Measurements from ENCODE around the gene BCL7A. TPM values are rescaled to one million over a fixed set of nuclear protein-coding genes. Genes with fewer than 3 reads are reported as not detected.
"Not testable (repeated sequence)": the region's sequence is repeated elsewhere in the genome, so short reads cannot be mapped to it uniquely, and the experiment has no call there.

The BCL7A gene
- total RNA-seq, 1 experiment from 2014 or later: 3.9 TPM

DNA sequence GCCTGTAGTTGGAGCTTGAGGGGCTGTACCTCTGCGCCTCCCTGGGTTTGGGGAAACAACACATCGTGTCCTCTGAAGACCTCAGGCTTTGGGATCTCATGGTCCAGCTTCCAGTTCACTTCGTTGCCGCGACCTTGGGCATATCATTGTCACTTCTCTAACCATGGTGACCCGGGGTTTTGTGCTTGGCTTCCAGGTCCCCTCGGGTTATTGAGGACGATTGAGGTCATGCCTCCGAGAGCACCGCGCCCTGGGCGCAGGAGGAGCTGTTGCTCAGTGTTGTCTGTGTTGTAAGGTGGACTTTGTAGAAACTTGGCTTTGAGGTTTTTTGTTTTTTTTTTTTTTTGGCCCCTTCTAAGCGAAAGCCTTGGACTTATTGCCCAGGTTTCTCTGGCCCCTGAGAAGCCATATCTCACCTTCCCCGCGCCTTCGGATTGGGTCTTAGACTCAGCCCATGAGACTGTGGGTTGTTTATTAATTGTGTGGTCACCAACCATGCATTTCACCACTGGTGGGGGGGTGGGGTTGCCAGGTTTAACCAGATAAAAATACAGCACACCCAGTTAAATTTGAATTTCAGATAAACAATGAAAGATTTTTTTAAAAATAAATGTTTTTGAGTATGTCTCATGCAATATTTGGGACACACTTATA is 2.6 kb downstream of the BCL7A start:
- no peak for DNase-seq (ENCODE audit: low read depth)

DNA sequence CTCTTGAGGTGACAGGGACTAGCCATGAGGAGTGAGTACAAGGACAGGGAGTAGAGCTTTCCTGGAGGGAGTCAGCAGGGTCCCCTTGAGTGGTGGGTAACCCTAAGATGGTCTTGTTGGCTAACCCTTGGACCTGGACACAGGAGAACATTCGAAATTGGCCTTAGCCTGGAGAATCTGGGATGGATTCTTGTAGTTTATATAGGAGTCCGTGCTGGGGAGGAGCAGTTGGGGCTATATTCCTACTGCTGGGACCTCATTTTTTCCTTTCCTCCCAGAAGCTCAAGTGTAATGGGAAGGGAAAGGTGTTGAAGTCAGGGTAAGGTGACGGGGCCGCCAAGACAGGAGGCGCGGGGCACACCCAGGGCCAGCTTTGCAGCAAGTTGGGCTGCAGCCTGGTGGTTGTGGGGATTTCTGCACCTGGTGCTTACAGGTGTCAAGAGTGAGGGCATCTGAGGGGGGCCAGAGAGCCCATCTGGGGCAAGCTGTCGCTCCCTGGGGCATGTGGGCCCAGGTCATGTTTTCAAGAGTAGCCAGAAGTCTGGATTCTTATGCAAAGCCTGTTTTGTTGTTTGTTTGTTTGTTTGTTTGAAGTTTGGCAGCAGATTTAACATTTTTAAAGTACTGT is 5.1 kb downstream of the BCL7A start:
- no peak for DNase-seq (ENCODE audit: low read depth)

DNA sequence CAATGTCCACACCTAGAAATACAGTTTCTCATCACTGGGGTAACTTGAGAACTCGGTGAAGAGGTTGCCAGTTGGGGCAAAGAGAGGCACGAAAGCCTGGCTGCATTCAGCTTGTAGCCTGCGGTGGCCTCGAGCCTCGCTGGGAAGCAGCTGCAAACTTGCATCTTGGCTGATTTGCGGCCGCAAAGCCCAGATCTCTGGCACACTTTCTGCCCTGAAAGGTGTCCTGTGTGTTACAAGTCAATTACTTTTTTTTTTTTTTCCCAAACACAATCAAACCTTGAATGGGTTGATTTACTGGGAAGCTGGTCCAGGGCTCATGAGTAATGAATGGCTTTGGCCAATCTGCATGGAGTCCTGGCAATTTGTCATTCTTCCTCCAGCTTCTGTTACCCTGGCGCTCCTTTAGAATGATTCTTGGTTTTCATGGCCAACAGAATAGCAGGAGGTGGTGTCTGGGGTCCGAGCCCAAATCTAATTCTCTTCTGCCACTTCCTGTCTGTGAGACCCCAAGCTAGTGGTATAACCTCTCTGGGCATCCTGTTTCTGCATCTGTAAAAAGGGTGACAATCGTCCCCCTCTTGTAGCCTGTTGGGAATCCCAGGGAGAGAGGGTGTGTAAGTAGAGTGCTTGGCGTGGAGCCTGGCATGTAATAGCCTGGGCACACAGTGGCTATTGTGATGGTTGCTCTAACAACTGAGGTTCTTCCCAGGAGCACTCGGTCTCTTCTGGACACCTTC is 6.7 kb downstream of the BCL7A start:
- DNase-seq (ENCODE audit: low read depth): peak; percentile 69

DNA sequence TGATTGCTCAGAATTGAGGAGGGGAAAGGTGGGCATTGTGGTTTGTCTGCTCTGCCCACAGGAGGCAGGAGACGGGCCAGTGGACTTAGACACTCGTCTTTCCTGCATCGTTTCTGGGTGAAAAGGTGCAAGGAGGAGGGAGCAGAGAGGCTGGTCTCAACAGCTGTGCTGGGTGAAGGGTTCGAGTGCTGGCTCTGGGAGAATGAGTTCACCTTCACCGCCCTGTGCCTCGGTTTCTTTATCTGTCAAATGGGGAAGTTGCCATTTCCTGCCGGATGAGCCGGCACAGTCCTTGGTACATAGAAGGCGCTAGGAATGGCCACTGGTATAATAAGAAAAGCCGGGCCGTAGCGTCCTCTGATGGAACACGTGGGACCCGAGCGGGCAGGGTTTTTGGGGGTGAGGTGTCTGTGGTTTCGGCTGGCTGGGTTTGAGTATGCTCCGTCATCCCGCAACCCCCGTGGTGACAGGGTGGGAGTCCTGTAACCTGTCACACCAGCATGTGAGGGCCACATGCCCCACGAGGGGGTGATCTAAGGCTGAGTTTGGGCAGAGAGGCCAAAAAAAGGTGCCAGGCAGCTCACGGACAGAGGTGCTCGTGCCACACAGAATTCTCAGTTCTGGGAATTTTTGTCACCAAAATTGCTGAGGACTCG is 7.3 kb downstream of the BCL7A start:
- DNase-seq (ENCODE audit: low read depth): no peak

DNA sequence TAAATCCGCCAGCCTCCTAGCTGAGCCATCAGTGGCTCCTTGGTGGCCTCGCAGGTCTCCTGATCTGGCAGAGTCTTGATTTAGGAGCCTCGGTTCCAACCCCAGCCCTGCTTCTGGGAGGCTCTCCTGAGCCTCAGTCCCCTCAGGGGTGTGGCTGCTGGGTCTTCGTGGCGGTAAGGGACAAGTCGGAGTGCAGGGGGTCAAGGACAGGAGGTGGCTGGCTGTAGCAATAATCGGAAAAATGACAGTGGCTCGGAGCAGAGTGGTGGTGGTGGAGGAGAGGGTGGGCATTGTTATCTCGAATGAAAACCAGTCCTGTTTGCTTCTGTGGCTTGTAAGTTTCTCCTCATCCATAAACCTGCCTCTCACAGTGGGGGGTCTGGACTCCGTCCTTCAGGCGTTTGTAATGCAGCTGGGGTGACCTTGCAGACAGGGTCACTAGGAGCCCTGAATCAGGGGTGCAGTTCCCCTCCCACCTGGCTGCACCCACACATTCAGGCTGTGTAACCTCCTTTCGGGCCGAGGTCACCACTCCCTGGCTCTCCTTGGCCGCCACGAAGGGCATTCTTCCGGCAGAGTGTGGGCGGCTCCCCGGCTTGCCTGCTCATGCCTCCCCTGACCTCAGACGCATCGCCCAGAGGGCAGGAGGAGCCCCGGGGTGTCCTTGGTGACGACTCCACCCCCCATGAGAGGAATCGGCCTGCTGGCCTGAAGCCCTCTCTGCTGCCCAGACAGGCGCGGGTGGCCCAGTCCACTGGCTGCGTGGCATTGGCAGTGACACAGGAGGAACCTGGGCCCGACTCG is 8.1 kb downstream of the BCL7A start:
- peak; percentile 25 for DNase-seq (ENCODE audit: low read depth)

DNA sequence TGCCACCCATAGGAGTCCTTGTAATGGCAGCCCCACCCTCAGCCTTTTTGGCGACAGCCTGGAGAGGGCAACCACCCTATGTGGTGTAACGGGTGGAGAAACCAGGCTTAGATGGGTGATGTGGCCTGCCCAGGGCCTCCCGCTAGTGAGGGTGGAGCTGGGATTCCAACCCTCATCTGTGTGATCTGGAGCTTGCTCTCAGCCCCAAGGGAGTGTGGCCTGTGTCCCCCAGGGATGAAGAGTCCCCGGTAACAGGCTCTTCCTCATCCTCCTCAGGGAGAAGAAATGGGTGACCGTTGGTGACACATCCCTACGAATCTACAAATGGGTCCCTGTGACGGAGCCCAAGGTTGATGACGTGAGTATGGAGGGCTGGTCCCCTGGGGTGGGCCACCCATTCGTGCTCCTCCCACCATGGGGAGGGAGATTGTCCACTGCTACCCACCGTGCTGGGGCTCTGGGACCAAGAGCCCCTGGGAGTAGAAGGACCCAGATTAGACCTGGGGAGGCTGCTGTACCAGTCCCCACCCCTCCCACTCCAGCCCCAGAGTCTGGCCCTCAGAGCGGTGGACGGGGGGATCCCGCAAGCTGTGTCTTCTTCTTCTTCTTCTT is 8.8 kb downstream of the BCL7A start:
- no peak for DNase-seq (ENCODE audit: low read depth)

DNA sequence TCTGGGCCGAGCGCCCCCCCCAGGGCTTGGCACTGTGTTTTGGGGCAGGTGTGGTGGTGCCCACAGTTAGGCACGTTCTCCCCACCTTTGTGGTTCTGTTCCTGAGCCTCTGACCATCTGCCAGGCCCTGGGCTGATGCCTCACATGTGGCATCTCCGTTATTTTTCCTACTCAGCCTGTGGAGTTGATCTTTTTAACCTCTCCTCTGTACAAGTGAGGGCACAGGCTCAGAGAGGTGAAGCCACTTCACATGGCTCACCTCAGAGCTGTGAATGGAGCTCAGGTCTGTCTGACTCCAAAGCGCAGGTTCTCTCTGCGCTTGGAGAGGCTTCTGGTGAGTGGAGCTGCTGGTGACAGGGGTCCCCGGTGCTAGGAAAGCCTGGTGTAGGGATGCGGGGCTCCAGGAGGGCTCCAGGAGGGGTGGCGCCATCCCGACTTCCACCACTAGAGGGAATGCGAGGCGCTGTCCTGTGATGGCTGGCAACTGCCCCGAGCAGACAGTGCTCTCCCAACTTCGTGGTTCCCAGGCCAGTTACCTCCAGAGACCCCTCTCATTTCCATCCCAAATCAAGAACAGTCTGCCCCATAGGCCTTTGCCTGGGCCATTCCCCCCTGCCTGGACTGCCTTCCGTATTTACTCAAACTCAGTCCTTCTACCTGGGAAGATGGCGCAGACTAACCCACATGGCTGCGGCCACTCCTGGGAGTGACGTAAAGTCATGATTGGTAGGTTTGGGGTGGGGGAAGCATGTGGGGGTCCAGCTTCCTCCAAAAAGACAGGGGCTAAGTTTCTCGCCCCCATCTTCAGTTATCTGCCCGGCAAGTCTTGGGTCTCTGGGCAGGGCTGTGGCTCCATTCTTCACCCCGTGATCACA is 9.9 kb downstream of the BCL7A start:
- peak; percentile 14 for DNase-seq (ENCODE audit: low read depth)

DNA sequence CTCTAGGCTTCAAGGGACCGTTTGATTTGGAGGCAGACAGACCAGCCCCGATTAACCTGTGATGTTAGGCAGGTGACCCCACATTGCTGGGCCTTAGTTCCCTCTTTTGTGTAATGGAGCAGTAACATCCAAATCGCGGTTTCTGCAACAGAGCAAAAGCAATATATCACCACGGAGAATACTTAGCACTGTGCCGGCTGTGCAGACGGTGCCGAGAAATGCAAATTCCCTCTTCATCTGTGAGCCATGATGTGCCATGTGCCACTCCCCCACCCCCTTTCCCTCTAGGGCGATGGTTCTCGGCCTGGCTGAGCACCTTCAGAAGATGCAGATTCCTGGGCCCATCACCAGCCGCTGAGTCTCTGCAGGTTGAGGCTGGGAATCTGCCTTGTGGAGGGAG is 10.9 kb downstream of the BCL7A start:
- DNase-seq (ENCODE audit: low read depth): no peak

DNA sequence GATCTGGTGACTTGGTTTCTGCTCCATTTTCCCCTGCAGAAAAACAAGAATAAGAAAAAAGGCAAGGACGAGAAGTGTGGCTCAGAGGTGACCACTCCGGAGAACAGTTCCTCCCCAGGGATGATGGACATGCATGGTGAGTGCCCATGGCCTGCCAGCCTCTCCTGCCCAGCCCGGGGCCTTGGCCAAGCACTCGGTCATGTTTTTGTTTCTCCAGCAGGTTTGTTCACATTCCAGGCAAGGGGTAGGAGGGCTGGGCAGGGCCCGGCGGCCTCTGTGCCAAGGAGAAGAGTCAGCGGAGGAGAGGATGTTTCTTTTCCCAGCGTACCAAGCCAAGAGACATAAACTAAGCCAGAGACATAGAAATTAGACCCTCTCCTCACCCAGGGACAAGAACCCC is 13.6 kb downstream of the BCL7A start:
- no peak for DNase-seq (ENCODE audit: low read depth)

DNA sequence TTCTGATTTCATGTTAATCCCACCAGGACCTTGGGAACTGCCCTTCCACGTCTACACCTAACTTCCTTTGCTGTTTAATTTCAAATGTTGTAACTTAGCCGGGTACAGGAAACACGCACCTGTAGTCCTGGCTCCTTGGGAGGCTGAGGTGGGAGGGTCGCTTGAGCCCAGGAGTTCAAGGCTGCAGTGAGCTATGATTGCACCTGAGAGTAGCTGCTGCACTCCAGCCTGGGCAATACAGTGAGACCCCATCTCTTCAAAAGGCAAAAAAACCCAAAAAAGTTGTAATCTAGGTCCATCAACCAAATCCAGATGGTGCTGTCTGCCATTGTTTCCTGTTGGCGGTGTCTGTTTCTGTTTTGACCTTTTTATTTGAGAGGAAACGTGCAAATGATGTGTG is 14.5 kb downstream of the BCL7A start:
- no peak for DNase-seq (ENCODE audit: low read depth)

DNA sequence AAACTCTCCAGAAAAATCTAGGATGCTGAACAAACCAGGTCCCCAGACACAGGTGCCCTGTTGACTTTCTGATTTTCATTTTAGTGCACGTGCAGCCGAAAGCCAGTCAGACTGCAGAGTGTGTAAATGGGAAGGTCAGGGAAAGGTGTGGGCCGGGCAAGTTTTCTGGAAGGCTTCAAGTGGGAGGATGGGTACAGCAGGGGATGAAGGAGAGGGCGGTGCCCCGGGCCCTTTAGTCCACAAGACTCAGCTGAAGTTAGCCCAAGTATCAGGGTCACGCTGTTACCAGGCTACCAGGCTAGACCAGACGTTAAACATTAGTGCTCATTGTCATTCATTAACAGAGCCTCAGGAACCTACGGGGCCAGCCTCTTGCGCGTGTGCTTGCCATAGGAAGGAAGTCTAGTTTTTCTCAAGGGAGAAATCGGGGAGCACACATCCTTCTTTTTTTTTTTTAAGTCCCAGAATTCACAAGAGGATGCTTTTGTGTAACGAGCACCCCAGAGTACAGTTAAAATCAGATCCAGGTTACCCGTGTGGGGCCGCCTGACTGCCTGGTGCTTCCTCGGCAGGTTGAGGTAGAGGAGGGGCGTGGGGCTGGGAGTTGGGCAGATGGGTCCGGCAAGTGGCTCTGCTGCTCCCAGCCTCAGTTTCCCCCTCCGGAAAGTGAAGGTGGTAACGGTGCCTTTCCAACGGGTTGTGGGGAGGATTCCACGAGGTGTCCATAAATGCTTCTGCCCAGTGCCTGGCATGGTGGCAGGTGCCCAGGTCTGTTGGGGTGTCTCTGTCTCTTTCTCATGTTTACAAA is 19.1 kb downstream of the BCL7A start:
- no peak for DNase-seq (ENCODE audit: low read depth)

DNA sequence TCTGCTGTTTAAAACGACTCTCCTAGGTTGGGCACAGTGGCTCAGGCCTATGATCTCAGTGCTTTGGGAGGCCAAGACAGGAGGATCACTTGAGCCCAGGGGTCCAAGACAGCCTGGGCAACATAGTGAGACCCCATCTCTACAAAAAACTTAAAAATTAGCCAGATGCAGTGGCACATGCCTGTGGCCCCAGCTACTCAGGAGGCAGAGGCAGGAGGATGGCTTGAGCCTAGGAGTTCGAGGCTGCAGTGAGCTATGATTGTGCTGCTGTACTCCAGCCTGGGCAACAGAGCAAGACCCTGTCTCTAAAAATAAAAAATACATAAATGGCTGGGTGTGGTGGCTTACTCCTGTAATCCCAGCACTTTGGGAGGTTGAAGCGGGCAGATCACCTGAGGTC is 19.8 kb downstream of the BCL7A start:
- DNase-seq (ENCODE audit: low read depth): not testable (repeated sequence)

DNA sequence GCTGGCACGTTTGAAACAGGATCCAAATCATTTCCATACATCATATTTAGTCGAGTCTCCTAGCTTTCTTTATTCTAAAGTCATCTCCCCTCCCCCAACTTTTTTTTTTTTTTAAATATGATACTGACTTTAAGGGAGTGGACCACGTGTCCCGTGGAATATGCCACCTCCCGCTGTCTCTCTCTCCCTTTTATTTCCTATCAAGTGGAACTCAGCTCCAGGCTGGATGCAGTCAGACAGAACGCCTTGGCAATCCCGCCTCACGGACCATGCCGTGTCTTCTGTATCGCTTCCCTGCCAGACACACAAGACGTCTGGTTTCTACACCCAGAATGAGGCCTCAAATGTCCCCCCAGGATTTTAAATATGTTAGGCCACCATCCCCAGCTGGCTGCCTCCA is 21.2 kb downstream of the BCL7A start:
- DNase-seq (ENCODE audit: low read depth): no peak

DNA sequence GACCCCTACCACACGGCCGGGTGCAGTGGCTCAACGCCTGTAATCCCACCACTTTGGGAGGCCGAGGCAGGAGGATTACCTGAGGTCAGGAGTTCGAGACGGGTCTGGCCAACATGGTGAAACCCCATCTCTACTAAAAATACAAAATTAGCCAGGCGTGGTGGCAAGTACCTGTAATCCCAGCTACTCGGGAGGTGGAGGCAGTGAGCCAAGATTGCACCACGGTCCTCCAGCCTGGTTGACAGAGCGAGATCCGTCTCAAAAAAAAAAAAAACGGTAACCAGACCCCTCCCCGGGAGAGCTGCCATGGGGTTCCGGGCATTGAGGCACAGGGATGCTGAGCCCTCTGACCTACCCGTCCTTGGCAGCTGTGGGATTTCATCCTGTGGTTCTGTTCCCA is 21.8 kb downstream of the BCL7A start:
- DNase-seq (ENCODE audit: low read depth): no peak

DNA sequence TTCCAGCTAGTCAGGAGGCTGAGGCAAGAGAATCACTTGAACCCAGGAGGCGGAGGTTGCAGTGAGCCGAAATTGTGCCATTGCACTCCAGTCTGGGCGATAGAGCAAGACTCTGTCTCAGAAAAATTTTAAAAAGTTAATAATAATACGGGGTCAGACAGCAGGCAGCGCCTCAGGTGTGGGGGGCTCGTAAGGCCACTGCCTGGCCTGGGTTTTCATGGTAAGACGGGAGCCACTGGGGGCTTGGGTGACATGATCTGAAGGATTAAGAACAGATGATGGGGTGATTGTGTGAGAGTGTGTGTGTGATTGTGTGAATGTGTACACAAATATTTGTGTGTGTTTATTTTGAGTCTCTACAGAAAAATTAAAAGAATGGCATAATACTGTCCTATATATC is 23.6 kb downstream of the BCL7A start:
- no peak for DNase-seq (ENCODE audit: low read depth)

DNA sequence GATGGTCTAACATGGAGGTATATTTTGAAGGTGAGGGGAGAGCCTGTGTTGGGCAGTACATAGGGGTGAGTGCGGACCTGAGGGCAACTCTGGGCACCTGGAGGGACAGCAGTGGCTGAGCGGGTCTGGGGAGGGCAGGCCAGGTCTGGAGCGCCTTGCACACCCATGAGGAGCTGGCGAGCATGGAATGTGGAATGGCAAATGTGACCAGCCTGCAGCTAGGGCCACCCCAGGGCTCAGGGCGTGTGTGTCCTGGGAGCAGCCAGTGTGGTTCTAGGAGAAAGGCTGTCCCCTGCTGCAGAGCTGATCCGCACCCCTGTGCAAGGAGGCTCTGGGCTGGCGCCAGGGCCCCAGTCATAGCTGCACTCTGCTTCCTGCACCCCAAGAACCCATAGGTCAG is 24.5 kb downstream of the BCL7A start:
- no peak for DNase-seq (ENCODE audit: low read depth)

DNA sequence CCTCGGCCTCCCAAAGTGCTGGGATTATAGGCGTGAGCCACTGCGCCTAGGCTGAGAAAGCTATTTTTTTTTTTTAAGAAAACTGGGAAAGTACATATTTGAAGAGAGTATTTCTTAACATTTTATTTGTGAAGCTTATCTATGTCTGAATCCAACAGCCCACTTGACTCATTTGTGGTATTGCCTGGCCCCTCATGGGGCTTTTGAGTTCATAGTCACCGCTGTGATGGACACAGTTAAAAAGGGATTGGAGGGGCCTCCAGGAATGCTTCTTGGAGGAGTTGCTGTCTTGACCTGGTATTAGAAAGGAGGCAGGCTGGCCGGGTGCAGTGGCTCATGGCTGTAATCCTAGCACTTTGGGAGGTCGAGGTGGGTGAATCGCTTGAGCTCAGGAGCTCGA is 26.5 kb downstream of the BCL7A start:
- no peak for DNase-seq (ENCODE audit: low read depth)

DNA sequence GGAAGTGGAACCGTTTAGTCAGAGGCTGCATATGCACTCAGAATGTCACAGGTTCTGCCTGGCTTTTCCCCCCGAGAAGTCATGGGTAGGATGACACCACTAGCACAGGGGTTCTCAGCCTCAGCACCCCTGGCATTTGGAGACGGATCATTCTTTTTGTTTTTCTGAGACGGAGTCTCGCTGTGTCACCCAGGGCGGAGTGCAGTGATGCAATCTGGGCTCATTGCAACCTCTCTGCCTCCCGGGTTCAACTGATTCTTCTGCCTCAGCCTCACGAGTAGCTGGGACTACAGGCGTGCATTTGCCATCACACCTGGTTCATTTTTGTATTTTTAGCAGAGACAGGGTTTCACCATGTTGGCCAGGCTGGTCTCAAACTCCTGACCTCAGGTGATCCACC is 28.1 kb downstream of the BCL7A start:
- no peak for DNase-seq (ENCODE audit: low read depth)

DNA sequence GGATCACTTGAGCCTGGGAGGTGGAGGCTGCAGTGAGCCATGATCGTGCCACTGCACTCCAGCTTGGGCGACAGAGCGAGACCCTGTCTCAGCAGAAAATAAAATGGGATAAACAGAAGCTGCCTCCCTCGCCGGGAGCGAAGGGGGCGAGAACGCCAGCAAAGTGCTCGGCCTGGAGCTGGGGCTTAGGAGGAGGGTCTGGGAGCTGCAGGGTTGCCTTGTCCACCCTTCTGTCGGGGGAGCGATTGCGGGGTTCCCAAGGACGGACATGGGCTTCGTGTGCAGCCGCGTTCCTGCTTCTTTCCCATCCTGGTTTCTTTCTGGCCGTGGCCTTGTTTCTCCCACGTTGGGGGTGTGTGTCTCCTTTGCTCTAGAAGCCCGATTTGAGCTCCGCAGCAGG is 29.0 kb downstream of the BCL7A start:
- no peak for DNase-seq (ENCODE audit: low read depth)
